Mucosa of stomach (tissue), 1 donor: ENCODE data around the gene ACTL10.

Source experiments
- H3K27me3 ChIP-seq: one replicate; pipeline ENCODE4 v1.7.0; 2013; ENCODE audit warnings: mild to moderate bottlenecking, low read length; ENCODE audit not compliant: control insufficient read depth, insufficient read depth
- H3K36me3 ChIP-seq: one replicate; pipeline ENCODE4 v1.7.0; 2013; ENCODE audit warnings: low read length; ENCODE audit not compliant: control insufficient read depth, insufficient read depth
- H3K4me1 ChIP-seq: one replicate; pipeline ENCODE4 v1.7.0; 2013; ENCODE audit warnings: mild to moderate bottlenecking, low read length; ENCODE audit not compliant: control insufficient read depth, insufficient read depth
- H3K4me3 ChIP-seq: one replicate; pipeline ENCODE4 v1.7.0; 2013; ENCODE audit warnings: low read length
- H3K9ac ChIP-seq: one replicate; pipeline ENCODE4 v1.7.0; 2013; ENCODE audit warnings: mild to moderate bottlenecking, low read length, moderate library complexity
- H3K9me3 ChIP-seq: one replicate; pipeline ENCODE4 v1.7.0; 2013; ENCODE audit warnings: mild to moderate bottlenecking, low read length, moderate library complexity; ENCODE audit not compliant: control insufficient read depth
- donor health status: Pancreatic carcinoma.

The ACTL10 gene

GRCh38 chr20:33716498-33716897, 49.8 kb downstream of the ACTL10 start:
- H3K27me3 ChIP-seq: no peaks in the 10 kb centered on the region
- H3K36me3 ChIP-seq: no peaks in the 10 kb centered on the region
- H3K9me3 ChIP-seq: no peaks in the 10 kb centered on the region
- H3K4me1 ChIP-seq: peaks cover 9% of the 10 kb centered on the region
- no peak overlapping the region for H3K4me3 ChIP-seq
- no peak overlapping the region for H3K9ac ChIP-seq
